ENCODE results near the gene MOSPD3.

The MOSPD3 gene

DNA sequence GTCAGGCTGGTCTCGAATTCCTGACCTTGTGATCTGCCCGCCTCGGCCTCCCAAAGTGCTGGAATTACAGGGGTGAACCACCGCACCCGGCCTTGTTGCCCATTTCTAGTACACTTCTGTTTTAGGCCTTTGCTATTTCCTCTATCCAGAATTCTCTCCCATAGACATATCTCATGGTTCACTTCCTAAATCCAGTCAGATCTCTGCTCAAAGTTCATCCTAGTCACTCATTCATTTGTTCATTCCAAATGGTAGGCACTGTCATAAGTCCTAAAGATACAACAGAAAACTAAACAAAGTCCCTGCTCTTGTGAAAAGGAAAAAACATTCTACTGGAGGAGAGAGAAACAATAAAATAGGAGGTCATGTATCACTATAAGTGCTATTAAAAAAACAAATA is 2.4 kb upstream of the MOSPD3 start:
- no peak overlapping the region for H3K4me3 ChIP-seq (ENCODE audit: low read depth in 1 of 2, low read length in 1 of 2)
- peaks cover 39% of the 10 kb centered on the region for H3K27me3 ChIP-seq
- peaks cover 32 to 33% of the 10 kb centered on the region in 2 experiments for H3K4me1 ChIP-seq (ENCODE audit: control insufficient read depth in 1 of 2, insufficient read depth in 1 of 2, low read depth in 1 of 2, low read length in 1 of 2)
- H3K27ac ChIP-seq, result no peak overlapping the region
- TF ChIP-seq CTCF (IDR thresholded peaks at IDR 0.05), result no peak
- peaks cover 3% of the 10 kb centered on the region for H3K36me3 ChIP-seq
- H3K9me3 ChIP-seq, result no peaks in the 10 kb centered on the region

DNA sequence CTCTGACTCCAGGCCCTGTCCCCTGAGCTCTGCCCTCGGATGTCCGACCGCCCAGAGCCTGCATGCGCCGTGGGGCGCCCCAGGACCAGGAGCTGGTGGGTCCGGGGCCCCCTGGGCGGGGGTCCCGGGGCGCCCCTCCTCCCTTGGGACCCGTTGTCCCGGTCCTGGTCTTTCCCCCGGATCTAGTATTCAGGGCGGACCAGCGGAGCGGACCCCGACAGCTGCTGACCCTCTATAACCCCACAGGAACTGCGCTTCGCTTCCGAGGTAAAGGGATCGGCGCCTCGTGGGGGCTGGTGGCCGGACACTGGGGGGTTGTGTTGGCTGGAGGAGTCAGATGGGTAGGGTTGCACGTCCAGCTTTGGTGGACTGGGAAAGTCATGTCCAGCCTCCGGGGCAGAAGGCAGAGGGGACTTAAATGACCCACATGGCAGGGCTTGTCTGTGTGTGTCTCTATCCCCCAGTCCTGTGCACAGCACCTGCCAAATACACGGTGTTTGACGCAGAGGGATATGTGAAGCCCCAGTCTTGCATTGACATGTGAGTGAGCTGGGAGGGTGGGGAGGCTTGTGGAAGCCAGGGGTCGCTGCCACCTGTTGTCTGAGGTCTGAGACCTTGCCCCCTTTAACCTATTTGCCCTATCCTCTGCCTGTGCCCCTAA is 520 bp downstream of the MOSPD3 start:
- TF ChIP-seq CTCF (IDR thresholded peaks at IDR 0.05), result no peak
- Histone ChIP-seq H3K27ac (peak overlapping the region; percentile 94), H3K4me3 (ENCODE audit: low read depth in 1 of 2, low read length in 1 of 2) (peak overlapping the region; percentile 68 to 96), H3K27me3 (peaks cover 10% of the 10 kb centered on the region), H3K9me3 (no peaks in the 10 kb centered on the region), H3K4me1 (ENCODE audit: control insufficient read depth in 1 of 2, insufficient read depth in 1 of 2, low read depth in 1 of 2, low read length in 1 of 2) (peaks cover 23 to 24% of the 10 kb centered on the region in 2 experiments), H3K36me3 (peaks cover 12% of the 10 kb centered on the region)

- Histone ChIP-seq H3K4me3 (ENCODE audit: low read depth in 1 of 2, low read length in 1 of 2) (peak overlapping the region; percentile 68 to 96), H3K27ac (peak overlapping the region; percentile 94), H3K4me1 (ENCODE audit: control insufficient read depth in 1 of 2, insufficient read depth in 1 of 2, low read depth in 1 of 2, low read length in 1 of 2) (peaks cover 23 to 24% of the 10 kb centered on the region in 2 experiments), H3K9me3 (no peaks in the 10 kb centered on the region), H3K36me3 (peaks cover 12% of the 10 kb centered on the region), H3K27me3 (peaks cover 3% of the 10 kb centered on the region)
- TF ChIP-seq CTCF (IDR thresholded peaks at IDR 0.05), result no peak
These were observed 1.3 kb downstream of the MOSPD3 start for GRCh38 chr7:100613412-100614175.

GRCh38 chr7:100614308-100614861 is 2.0 kb downstream of the MOSPD3 start:
- no peaks in the 10 kb centered on the region for H3K9me3 ChIP-seq
- H3K36me3 ChIP-seq, result peaks cover 12% of the 10 kb centered on the region
- H3K4me3 ChIP-seq (ENCODE audit: low read depth in 1 of 2, low read length in 1 of 2), result no peak overlapping the region
- no peaks in the 10 kb centered on the region for H3K27me3 ChIP-seq
- H3K27ac ChIP-seq, result peak overlapping the region; percentile 94
- H3K4me1 ChIP-seq (ENCODE audit: control insufficient read depth in 1 of 2, insufficient read depth in 1 of 2, low read depth in 1 of 2, low read length in 1 of 2), result peaks cover 23 to 24% of the 10 kb centered on the region in 2 experiments
- no peak for TF ChIP-seq CTCF (IDR thresholded peaks at IDR 0.05)

- no peak overlapping the region for H3K4me3 ChIP-seq (ENCODE audit: low read depth in 1 of 2, low read length in 1 of 2)
- no peak for TF ChIP-seq CTCF (IDR thresholded peaks at IDR 0.05)
- H3K36me3 ChIP-seq, result peaks cover 7% of the 10 kb centered on the region
- no peak overlapping the region for H3K27ac ChIP-seq
- no peaks in the 10 kb centered on the region for H3K9me3 ChIP-seq
- H3K4me1 ChIP-seq (ENCODE audit: control insufficient read depth in 1 of 2, insufficient read depth in 1 of 2, low read depth in 1 of 2, low read length in 1 of 2), result no peaks in the 10 kb centered on the region
- H3K27me3 ChIP-seq, result peaks cover 13% of the 10 kb centered on the region
These were observed 7.9 kb downstream of the MOSPD3 start for GRCh38 chr7:100620239-100620638.

Measured in neutrophil (primary cell).